H9 (cell line): Measurements from ENCODE around the gene TET2. TPM values are rescaled to one million over a fixed set of nuclear protein-coding genes. Genes with fewer than 3 reads are reported as not detected.

ENCODE experiments used
- DNase-seq: peaks from one replicate; pipeline ENCODE4 v3.0.0-alpha.2; 2017
- H2AFZ ChIP-seq: one replicate; pipeline ENCODE4 v1.6.1; 2013; ENCODE audit warnings: mild to moderate bottlenecking, low read length, control low read depth, moderate library complexity
- H2AK5ac ChIP-seq: 2 replicates; pipeline ENCODE4 v1.6.1; 2013; ENCODE audit warnings: low read length, control low read depth, mixed read lengths; ENCODE audit not compliant: insufficient read length
- H2BK120ac ChIP-seq: one replicate; pipeline ENCODE4 v1.6.1; 2013; ENCODE audit warnings: low read depth, mild to moderate bottlenecking, low read length, control low read depth, inconsistent platforms; ENCODE audit not compliant: poor library complexity, severe bottlenecking
- H2BK12ac ChIP-seq: 2 replicates; pipeline ENCODE4 v1.6.1; 2013; ENCODE audit warnings: low read length, control low read depth, mixed read lengths, low read depth; ENCODE audit not compliant: insufficient read length
- H2BK15ac ChIP-seq: 2 replicates; pipeline ENCODE4 v1.6.1; 2013; ENCODE audit warnings: low read depth, low read length, control low read depth
- H2BK20ac ChIP-seq: one replicate; pipeline ENCODE4 v1.6.1; 2013; ENCODE audit warnings: low read depth, mild to moderate bottlenecking, low read length, control low read depth, inconsistent platforms; ENCODE audit not compliant: poor library complexity, severe bottlenecking
- H2BK5ac ChIP-seq: 2 replicates; pipeline ENCODE4 v1.6.1; 2013; ENCODE audit warnings: low read length, control low read depth, mixed read lengths; ENCODE audit not compliant: insufficient read length
- H3K14ac ChIP-seq: 2 replicates; pipeline ENCODE4 v1.6.1; 2013; ENCODE audit warnings: low read length, control low read depth; ENCODE audit not compliant: insufficient read depth
- H3K18ac ChIP-seq: 2 replicates; pipeline ENCODE4 v1.6.1; 2013; ENCODE audit warnings: low read depth, mild to moderate bottlenecking, mixed read lengths, low read length, control low read depth; ENCODE audit not compliant: insufficient read length
- H3K23ac ChIP-seq: 2 replicates; pipeline ENCODE4 v1.6.1; 2013; ENCODE audit warnings: low read length, control low read depth, mixed read lengths, low read depth; ENCODE audit not compliant: insufficient read length
- H3K23me2 ChIP-seq: 2 replicates; pipeline ENCODE4 v1.6.1; 2013; ENCODE audit warnings: low read depth, mild to moderate bottlenecking, mixed read lengths, low read length, control low read depth; ENCODE audit not compliant: insufficient read length, poor library complexity, severe bottlenecking
- H3K27ac ChIP-seq: 2 replicates; pipeline ENCODE4 v1.5.1; 2013; ENCODE audit warnings: low read length, control low read depth, mixed read lengths, low read depth; ENCODE audit not compliant: insufficient read length
- H3K27me3 ChIP-seq: 2 replicates; pipeline ENCODE4 v1.6.1; 2013; ENCODE audit warnings: low read length, control low read depth, inconsistent platforms; ENCODE audit not compliant: insufficient read depth
- H3K4ac ChIP-seq: 2 replicates; pipeline ENCODE4 v1.6.1; 2013; ENCODE audit warnings: low read depth, mild to moderate bottlenecking, control low read depth, inconsistent platforms, low read length, moderate library complexity
- H3K4me1 ChIP-seq: 2 replicates; pipeline ENCODE4 v1.6.1; 2013; ENCODE audit warnings: low read length, control low read depth, inconsistent platforms; ENCODE audit not compliant: insufficient read depth
- H3K4me2 ChIP-seq: 2 replicates; pipeline ENCODE4 v1.6.1; 2013; ENCODE audit warnings: low read length, control low read depth, mixed read lengths; ENCODE audit not compliant: insufficient read length, insufficient read depth
- H3K56ac ChIP-seq: 2 replicates; pipeline ENCODE4 v1.6.1; 2013; ENCODE audit warnings: low read depth, mild to moderate bottlenecking, mixed read lengths, low read length, control low read depth; ENCODE audit not compliant: insufficient read length
- H3K79me1 ChIP-seq: 2 replicates; pipeline ENCODE4 v1.6.1; 2013; ENCODE audit warnings: low read depth, mild to moderate bottlenecking, moderate library complexity, low read length, control low read depth, inconsistent platforms; ENCODE audit not compliant: insufficient read depth, poor library complexity, severe bottlenecking
- H3K79me2 ChIP-seq: 2 replicates; pipeline ENCODE4 v1.6.1; 2013; ENCODE audit warnings: low read length, control low read depth, inconsistent platforms; ENCODE audit not compliant: insufficient read depth
- H3K9ac ChIP-seq: 2 replicates; pipeline ENCODE4 v1.6.1; 2013; ENCODE audit warnings: low read length, control low read depth, mixed read lengths; ENCODE audit not compliant: insufficient read length; ENCODE audit errors: extremely low read depth
- H3K9me3 ChIP-seq: one replicate; pipeline ENCODE4 v1.6.1; 2013; ENCODE audit warnings: low read depth, low read length, inconsistent platforms; ENCODE audit not compliant: control insufficient read depth
- H3T11ph ChIP-seq: one replicate; pipeline ENCODE4 v1.6.1; 2013; ENCODE audit warnings: mild to moderate bottlenecking, low read length, control low read depth, inconsistent platforms
- H4K20me1 ChIP-seq: one replicate; pipeline ENCODE4 v1.6.1; 2013; ENCODE audit not compliant: control insufficient read depth, insufficient read length, insufficient read depth
- H4K5ac ChIP-seq: 2 replicates; pipeline ENCODE4 v1.6.1; 2013; ENCODE audit warnings: low read depth, mild to moderate bottlenecking, mixed read lengths, low read length, control low read depth; ENCODE audit not compliant: insufficient read length
- H4K8ac ChIP-seq: replicated peaks from 2 replicates; pipeline ENCODE4 v1.6.1; 2013; ENCODE audit warnings: low read length, control low read depth, mixed read lengths, low read depth; ENCODE audit not compliant: insufficient read length
- H4K91ac ChIP-seq: 2 replicates; pipeline ENCODE4 v1.6.1; 2013; ENCODE audit warnings: low read depth, mild to moderate bottlenecking, moderate library complexity, mixed read lengths, low read length, control low read depth; ENCODE audit not compliant: insufficient read length
- H3K27ac Mint-ChIP-seq, 3 experiments: 2 replicates in 2 of 3; 3 replicates in 1 of 3; pipeline ENCODE4 v1.8.0; 2020 to 2021; ENCODE audit warnings: mixed read lengths in 3 of 3, mild to moderate bottlenecking in 1 of 3, moderate library complexity in 1 of 3
- H3K27me3 Mint-ChIP-seq: 2 replicates; pipeline ENCODE4 v1.8.0; 2021; ENCODE audit warnings: low read depth, mild to moderate bottlenecking, moderate library complexity, mixed read lengths
- H3K36me3 Mint-ChIP-seq, 3 experiments: 2 replicates in 2 of 3; 3 replicates in 1 of 3; pipeline ENCODE4 v1.8.0; 2020 to 2021; ENCODE audit warnings: low read depth in 3 of 3, mixed read lengths in 3 of 3; ENCODE audit not compliant: insufficient read depth in 1 of 3
- H3K4me1 Mint-ChIP-seq, 2 experiments: 2 replicates each; pipeline ENCODE4 v1.8.0; 2020; ENCODE audit warnings: mixed read lengths in 2 of 2
- H3K4me3 Mint-ChIP-seq, 2 experiments: 2 replicates in 1 of 2; 3 replicates in 1 of 2; pipeline ENCODE4 v1.8.0; 2020 to 2021; ENCODE audit warnings: mild to moderate bottlenecking in 2 of 2, mixed read lengths in 2 of 2, moderate library complexity in 1 of 2
- H3K9me3 Mint-ChIP-seq, 2 experiments: 2 replicates in 1 of 2; 3 replicates in 1 of 2; pipeline ENCODE4 v1.8.0; 2020; ENCODE audit warnings: mild to moderate bottlenecking in 2 of 2, mixed read lengths in 2 of 2, moderate library complexity in 1 of 2
- WGBS: extraction: QIAGEN DNeasy Blood & Tissue Kit; methylation state at CpG from one replicate; pipeline ENCODE4 v1.1.7; 2013; ENCODE audit warnings: missing lambda C conversion rate, low lambda C conversion rate, mixed read lengths; ENCODE audit not compliant: insufficient read length; ENCODE audit errors: extremely low coverage; 5-methylcytosine and 5-hydroxymethylcytosine counted together
- total RNA-seq: library from RNA; stranded (reverse); gene quantifications from 2 replicates; pipeline ENCODE4 v1.2.1, GENCODE V29; 2021
- TF ChIP-seq, protein P1 (sequence below): fragments of 200-600 bp; sonication (generic); conservative IDR thresholded peaks from 3 replicates; pipeline ENCODE4 v1.8.0; 2021; ENCODE audit warnings: antibody characterized with exemption, mild to moderate bottlenecking

Gene TET2
- total RNA-seq, 1 experiment from 2014 or later, result 3.1 TPM

DNA sequence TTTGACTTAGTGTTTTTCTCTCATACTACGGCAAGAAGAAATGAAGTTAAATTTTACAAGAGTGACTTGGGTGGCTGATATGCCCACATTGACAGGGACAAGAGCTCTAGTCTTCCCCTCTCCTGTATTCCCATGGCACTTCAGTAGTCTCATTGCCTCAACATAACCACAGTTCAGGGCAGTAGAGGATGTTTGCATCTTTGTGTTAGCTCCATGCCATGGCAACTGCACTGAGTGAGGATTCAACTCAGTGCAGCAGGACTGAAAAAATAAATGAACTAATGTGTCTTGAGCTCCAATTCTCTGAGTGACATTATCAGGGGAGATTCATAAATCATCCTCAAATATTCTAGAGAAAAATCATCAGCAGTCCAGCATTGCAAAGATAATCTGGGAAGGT, 78.8 kb downstream of the TET2 start:
- H3K27ac ChIP-seq, result no peak overlapping the region
- DNase-seq, result no peak
- no peak overlapping the region for H3K23ac ChIP-seq
- no peak overlapping the region for H2BK15ac ChIP-seq
- H3K4me1 ChIP-seq, result no peaks in the 10 kb centered on the region
- no peak overlapping the region for H2BK12ac ChIP-seq
- H3K36me3 Mint-ChIP-seq, result no peaks in the 10 kb centered on the region
- no peak overlapping the region for H4K5ac ChIP-seq
- TF ChIP-seq, protein P1, sequence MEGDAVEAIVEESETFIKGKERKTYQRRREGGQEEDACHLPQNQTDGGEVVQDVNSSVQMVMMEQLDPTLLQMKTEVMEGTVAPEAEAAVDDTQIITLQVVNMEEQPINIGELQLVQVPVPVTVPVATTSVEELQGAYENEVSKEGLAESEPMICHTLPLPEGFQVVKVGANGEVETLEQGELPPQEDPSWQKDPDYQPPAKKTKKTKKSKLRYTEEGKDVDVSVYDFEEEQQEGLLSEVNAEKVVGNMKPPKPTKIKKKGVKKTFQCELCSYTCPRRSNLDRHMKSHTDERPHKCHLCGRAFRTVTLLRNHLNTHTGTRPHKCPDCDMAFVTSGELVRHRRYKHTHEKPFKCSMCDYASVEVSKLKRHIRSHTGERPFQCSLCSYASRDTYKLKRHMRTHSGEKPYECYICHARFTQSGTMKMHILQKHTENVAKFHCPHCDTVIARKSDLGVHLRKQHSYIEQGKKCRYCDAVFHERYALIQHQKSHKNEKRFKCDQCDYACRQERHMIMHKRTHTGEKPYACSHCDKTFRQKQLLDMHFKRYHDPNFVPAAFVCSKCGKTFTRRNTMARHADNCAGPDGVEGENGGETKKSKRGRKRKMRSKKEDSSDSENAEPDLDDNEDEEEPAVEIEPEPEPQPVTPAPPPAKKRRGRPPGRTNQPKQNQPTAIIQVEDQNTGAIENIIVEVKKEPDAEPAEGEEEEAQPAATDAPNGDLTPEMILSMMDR, result no peak
- H3K27ac Mint-ChIP-seq, result no peak overlapping the region
- H3K4ac ChIP-seq, result no peak overlapping the region
- no peak overlapping the region for H2AFZ ChIP-seq
- no peak overlapping the region for H2BK120ac ChIP-seq
- no peak overlapping the region for H4K8ac ChIP-seq
- no peaks in the 10 kb centered on the region for H3K27me3 ChIP-seq
- no peak overlapping the region for H3K9ac ChIP-seq
- no peak overlapping the region for H4K91ac ChIP-seq
- H3K18ac ChIP-seq, result no peak overlapping the region
- H2AK5ac ChIP-seq, result no peak overlapping the region
- no peaks in the 10 kb centered on the region for H3K27me3 Mint-ChIP-seq
- no peak overlapping the region for H3K14ac ChIP-seq
- H3K9me3 ChIP-seq, result no peaks in the 10 kb centered on the region
- H3K9me3 Mint-ChIP-seq, result peaks cover 3% of the 10 kb centered on the region in 2 experiments; a peak in 2 of 5 replicates
- WGBS, result no CpG with 5 or more reads among the region's 1 CpG
- H2BK5ac ChIP-seq, result no peak overlapping the region
- H3K4me1 Mint-ChIP-seq, result peaks cover 0 to 9% of the 10 kb centered on the region in 2 experiments; a peak in 2 of 4 replicates
- H3K56ac ChIP-seq, result no peak overlapping the region
- H3T11ph ChIP-seq, result no peak overlapping the region
- no peaks in the 10 kb centered on the region for H3K79me2 ChIP-seq
- no peaks in the 10 kb centered on the region for H3K23me2 ChIP-seq
- no peaks in the 10 kb centered on the region for H3K79me1 ChIP-seq
- H3K4me3 Mint-ChIP-seq, result no peak overlapping the region
- no peaks in the 10 kb centered on the region for H4K20me1 ChIP-seq
- no peak overlapping the region for H2BK20ac ChIP-seq
- no peak overlapping the region for H3K4me2 ChIP-seq
